Measurements from ENCODE around the gene DLG5.

GRCh38 chr10:77834943-77835668, 91.4 kb downstream of the DLG5 start:
- TF ChIP-seq, protein P1, sequence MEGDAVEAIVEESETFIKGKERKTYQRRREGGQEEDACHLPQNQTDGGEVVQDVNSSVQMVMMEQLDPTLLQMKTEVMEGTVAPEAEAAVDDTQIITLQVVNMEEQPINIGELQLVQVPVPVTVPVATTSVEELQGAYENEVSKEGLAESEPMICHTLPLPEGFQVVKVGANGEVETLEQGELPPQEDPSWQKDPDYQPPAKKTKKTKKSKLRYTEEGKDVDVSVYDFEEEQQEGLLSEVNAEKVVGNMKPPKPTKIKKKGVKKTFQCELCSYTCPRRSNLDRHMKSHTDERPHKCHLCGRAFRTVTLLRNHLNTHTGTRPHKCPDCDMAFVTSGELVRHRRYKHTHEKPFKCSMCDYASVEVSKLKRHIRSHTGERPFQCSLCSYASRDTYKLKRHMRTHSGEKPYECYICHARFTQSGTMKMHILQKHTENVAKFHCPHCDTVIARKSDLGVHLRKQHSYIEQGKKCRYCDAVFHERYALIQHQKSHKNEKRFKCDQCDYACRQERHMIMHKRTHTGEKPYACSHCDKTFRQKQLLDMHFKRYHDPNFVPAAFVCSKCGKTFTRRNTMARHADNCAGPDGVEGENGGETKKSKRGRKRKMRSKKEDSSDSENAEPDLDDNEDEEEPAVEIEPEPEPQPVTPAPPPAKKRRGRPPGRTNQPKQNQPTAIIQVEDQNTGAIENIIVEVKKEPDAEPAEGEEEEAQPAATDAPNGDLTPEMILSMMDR (IDR thresholded peaks at IDR 0.05): no peak
- no peak for TF ChIP-seq POLR2A (IDR thresholded peaks at IDR 0.05)

Data from heart left ventricle (tissue), 13 donors.